GM12878 (cell line): Measurements from ENCODE around the gene FIZ1. TPM values are rescaled to one million over a fixed set of nuclear protein-coding genes. Genes with fewer than 3 reads are reported as not detected.
A peak's percentile ranks its signal among the peaks of the same experiment; 100 is the strongest.

Experiments
- BRCA1 ChIP-seq: IDR thresholded peaks from 2 replicates; pipeline ENCODE4 v1.6.1; 2011; ENCODE audit warnings: low read depth, low read length, improper control_type of control experiment
- CBFB ChIP-seq: IDR thresholded peaks from 2 replicates; pipeline ENCODE4 v1.6.1; 2016; ENCODE audit warnings: antibody characterized with exemption, low read depth
- CHD2 ChIP-seq: IDR thresholded peaks from 2 replicates; pipeline ENCODE4 v1.6.1; 2011; ENCODE audit warnings: low read depth, low read length, improper control_type of control experiment, borderline replicate concordance
- MEF2A ChIP-seq: IDR thresholded peaks from 2 replicates; pipeline ENCODE4 v1.6.1; 2011; ENCODE audit warnings: low read depth, mild to moderate bottlenecking, low read length, moderate library complexity; ENCODE audit not compliant: insufficient read depth
- MEF2B ChIP-seq: fragments of 450-650 bp; IDR thresholded peaks from 2 replicates; pipeline ENCODE4 v1.6.1; 2018; ENCODE audit warnings: mild to moderate bottlenecking, moderate library complexity; ENCODE audit not compliant: partially characterized antibody, poor library complexity, severe bottlenecking
- MTA3 ChIP-seq: IDR thresholded peaks from 2 replicates; pipeline ENCODE4 v1.6.1; 2012; ENCODE audit warnings: low read length, inconsistent platforms, borderline replicate concordance
- MYB ChIP-seq: fragments of 150-350 bp; IDR thresholded peaks from 2 replicates; pipeline ENCODE4 v1.6.1; 2014; ENCODE audit warnings: mild to moderate bottlenecking, low read depth, low read length, borderline replicate concordance
- MYC ChIP-seq: IDR thresholded peaks from 2 replicates; pipeline ENCODE4 v1.6.1; 2011; ENCODE audit warnings: mild to moderate bottlenecking, low read length, moderate library complexity, inconsistent platforms; ENCODE audit not compliant: insufficient read depth, insufficient replicate concordance, insufficient read length, severe bottlenecking
- PAX8 ChIP-seq: fragments of 450-650 bp; IDR thresholded peaks from 2 replicates; pipeline ENCODE4 v1.6.1; 2017; ENCODE audit warnings: mild to moderate bottlenecking, moderate library complexity
- PML ChIP-seq: IDR thresholded peaks from 2 replicates; pipeline ENCODE4 v1.6.1; 2012; ENCODE audit warnings: low read length, inconsistent platforms
- POLR2A ChIP-seq: IDR thresholded peaks from 2 replicates; pipeline ENCODE4 v1.6.1; 2011; ENCODE audit warnings: low read depth, mild to moderate bottlenecking, low read length
- RUNX3 ChIP-seq: IDR thresholded peaks from 2 replicates; pipeline ENCODE4 v1.6.1; 2012; ENCODE audit warnings: low read length, inconsistent platforms
- SMC3 ChIP-seq: IDR thresholded peaks from 2 replicates; pipeline ENCODE4 v1.6.1; 2011; ENCODE audit warnings: low read length, improper control_type of control experiment, borderline replicate concordance
- SRF ChIP-seq, 2 experiments: IDR thresholded peaks; 2 replicates each; pipeline ENCODE4 v1.6.1; 2011; ENCODE audit warnings: low read depth in 2 of 2, low read length in 2 of 2, mild to moderate bottlenecking in 1 of 2, moderate library complexity in 1 of 2
- TCF12 ChIP-seq: IDR thresholded peaks from 2 replicates; pipeline ENCODE4 v1.6.1; 2011; ENCODE audit warnings: low read depth, mild to moderate bottlenecking, low read length
- YBX1 ChIP-seq: fragments of 450-650 bp; IDR thresholded peaks from 2 replicates; pipeline ENCODE4 v1.6.1; 2016; ENCODE audit warnings: antibody characterized with exemption
- ZNF622 ChIP-seq: fragments of 450-650 bp; IDR thresholded peaks from 2 replicates; pipeline ENCODE4 v1.6.1; 2017; ENCODE audit warnings: mild to moderate bottlenecking, inconsistent platforms
- polyA plus RNA-seq, 11 experiments: library from polyadenylated mRNA; depleted of rRNA in 4 of 11; unstranded in 6 of 11; stranded (reverse) in 5 of 11; fragments of >200 nt; fragmentation: Nextera tagmentation in 4 of 11; fragmentation: Illumina TruSeq in 1 of 11; extraction: Ambion mirVana in 4 of 11; extraction: Trizol in 1 of 11; gene quantifications; 1 replicate in 1 of 11; 2 replicates in 10 of 11; pipeline versions ENCODE4 v1.2.1 to v1.2.3, GENCODE V29; 2011 to 2016; ENCODE audit warnings: inconsistent platforms in 2 of 11, missing spikeins in 2 of 11, low read depth in 1 of 11
- total RNA-seq, 4 experiments: library from RNA; depleted of rRNA in 3 of 4; stranded (reverse); fragments of >200 nt in 3 of 4; fragmentation: Illumina TruSeq in 1 of 4; extraction: Trizol in 1 of 4; gene quantifications; 2 replicates each; pipeline versions ENCODE4 v1.2.1 to v1.2.3, GENCODE V29; 2013 to 2021
- TF ChIP-seq, protein P1 (sequence below): fragments of 450-650 bp; IDR thresholded peaks from 2 replicates; pipeline ENCODE4 v1.6.1; 2016; ENCODE audit warnings: mild to moderate bottlenecking
- TF ChIP-seq, protein P2 (sequence below): fragments of 450-650 bp; formaldehyde crosslinking; IDR thresholded peaks from 2 replicates; pipeline ENCODE4 v1.5.0; 2022; ENCODE audit warnings: mild to moderate bottlenecking, missing genetic modification characterization
- TF ChIP-seq, protein P3 (sequence below): fragments of 450-650 bp; IDR thresholded peaks from 2 replicates; pipeline ENCODE4 v1.6.1; 2017; ENCODE audit warnings: mild to moderate bottlenecking, moderate library complexity
- TF ChIP-seq, protein P4 (sequence below): fragments of 450-650 bp; IDR thresholded peaks from 2 replicates; pipeline ENCODE4 v1.6.1; 2014; ENCODE audit warnings: mild to moderate bottlenecking

FIZ1 gene
- total and polyA plus RNA-seq, 10 of the 15 experiments (the other 5 are each of a cell fraction or from before 2014, with no cell fraction given), result 0.60 to 16.8 (median 4.2) TPM

DNA sequence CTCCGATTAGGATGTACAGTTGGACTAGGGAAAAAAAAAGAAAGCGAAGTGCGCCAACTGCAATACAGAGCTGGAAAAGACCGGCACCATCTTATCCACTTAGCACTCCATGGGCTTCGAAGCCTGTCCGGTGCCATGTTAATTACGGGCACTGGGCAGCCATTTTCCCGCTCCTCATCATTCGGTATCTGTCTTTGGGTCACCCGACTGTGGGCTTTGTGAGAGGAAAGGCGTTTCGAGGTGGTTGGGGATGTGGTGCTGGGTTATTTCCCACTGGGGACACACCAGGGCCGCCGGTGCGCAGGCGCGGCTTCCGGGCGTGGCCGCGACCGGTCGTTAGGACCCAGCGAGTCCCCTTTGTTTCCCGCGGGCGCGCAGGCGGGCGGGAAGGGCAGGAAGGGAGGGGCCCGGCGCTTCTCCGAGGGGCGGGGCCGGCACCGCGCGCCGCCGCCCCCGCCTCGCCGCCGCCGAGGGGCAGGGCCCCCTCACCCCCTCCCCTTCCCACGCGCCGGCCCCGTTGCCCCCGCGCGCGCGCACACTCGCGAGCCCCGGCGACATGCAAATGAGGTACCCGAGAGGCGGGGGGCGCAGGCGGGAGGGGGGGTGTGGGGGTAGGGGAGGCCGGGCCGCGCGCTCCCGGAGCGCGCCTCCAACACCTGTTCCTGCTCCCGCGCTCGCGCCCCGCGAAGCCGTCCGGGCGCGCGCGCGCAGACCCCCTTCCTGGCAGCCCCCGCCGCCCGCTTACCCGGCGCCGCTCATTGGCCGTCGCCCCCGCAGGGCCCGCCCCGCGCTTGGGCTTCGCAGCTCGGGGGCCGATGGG is 735 bp upstream of the FIZ1 start, which contains the start of gene ZNF524 (continued):
- no peak for TF ChIP-seq MEF2A
- no peak for TF ChIP-seq ZNF622
- TF ChIP-seq, protein P1, sequence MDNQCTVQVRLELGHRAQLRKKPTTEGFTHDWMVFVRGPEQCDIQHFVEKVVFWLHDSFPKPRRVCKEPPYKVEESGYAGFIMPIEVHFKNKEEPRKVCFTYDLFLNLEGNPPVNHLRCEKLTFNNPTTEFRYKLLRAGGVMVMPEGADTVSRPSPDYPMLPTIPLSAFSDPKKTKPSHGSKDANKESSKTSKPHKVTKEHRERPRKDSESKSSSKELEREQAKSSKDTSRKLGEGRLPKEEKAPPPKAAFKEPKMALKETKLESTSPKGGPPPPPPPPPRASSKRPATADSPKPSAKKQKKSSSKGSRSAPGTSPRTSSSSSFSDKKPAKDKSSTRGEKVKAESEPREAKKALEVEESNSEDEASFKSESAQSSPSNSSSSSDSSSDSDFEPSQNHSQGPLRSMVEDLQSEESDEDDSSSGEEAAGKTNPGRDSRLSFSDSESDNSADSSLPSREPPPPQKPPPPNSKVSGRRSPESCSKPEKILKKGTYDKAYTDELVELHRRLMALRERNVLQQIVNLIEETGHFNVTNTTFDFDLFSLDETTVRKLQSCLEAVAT, result peak; percentile 77; the same call in 1 of the 2 replicates
- peak; percentile 46; the same call in 1 of the 2 replicates for TF ChIP-seq CHD2
- no peak for TF ChIP-seq MEF2B
- TF ChIP-seq, protein P2, sequence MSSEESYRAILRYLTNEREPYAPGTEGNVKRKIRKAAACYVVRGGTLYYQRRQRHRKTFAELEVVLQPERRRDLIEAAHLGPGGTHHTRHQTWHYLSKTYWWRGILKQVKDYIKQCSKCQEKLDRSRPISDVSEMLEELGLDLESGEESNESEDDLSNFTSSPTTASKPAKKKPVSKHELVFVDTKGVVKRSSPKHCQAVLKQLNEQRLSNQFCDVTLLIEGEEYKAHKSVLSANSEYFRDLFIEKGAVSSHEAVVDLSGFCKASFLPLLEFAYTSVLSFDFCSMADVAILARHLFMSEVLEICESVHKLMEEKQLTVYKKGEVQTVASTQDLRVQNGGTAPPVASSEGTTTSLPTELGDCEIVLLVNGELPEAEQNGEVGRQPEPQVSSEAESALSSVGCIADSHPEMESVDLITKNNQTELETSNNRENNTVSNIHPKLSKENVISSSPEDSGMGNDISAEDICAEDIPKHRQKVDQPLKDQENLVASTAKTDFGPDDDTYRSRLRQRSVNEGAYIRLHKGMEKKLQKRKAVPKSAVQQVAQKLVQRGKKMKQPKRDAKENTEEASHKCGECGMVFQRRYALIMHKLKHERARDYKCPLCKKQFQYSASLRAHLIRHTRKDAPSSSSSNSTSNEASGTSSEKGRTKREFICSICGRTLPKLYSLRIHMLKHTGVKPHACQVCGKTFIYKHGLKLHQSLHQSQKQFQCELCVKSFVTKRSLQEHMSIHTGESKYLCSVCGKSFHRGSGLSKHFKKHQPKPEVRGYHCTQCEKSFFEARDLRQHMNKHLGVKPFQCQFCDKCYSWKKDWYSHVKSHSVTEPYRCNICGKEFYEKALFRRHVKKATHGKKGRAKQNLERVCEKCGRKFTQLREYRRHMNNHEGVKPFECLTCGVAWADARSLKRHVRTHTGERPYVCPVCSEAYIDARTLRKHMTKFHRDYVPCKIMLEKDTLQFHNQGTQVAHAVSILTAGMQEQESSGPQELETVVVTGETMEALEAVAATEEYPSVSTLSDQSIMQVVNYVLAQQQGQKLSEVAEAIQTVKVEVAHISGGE, result no peak
- peak; percentile 74 for TF ChIP-seq POLR2A
- TF ChIP-seq, protein P3, sequence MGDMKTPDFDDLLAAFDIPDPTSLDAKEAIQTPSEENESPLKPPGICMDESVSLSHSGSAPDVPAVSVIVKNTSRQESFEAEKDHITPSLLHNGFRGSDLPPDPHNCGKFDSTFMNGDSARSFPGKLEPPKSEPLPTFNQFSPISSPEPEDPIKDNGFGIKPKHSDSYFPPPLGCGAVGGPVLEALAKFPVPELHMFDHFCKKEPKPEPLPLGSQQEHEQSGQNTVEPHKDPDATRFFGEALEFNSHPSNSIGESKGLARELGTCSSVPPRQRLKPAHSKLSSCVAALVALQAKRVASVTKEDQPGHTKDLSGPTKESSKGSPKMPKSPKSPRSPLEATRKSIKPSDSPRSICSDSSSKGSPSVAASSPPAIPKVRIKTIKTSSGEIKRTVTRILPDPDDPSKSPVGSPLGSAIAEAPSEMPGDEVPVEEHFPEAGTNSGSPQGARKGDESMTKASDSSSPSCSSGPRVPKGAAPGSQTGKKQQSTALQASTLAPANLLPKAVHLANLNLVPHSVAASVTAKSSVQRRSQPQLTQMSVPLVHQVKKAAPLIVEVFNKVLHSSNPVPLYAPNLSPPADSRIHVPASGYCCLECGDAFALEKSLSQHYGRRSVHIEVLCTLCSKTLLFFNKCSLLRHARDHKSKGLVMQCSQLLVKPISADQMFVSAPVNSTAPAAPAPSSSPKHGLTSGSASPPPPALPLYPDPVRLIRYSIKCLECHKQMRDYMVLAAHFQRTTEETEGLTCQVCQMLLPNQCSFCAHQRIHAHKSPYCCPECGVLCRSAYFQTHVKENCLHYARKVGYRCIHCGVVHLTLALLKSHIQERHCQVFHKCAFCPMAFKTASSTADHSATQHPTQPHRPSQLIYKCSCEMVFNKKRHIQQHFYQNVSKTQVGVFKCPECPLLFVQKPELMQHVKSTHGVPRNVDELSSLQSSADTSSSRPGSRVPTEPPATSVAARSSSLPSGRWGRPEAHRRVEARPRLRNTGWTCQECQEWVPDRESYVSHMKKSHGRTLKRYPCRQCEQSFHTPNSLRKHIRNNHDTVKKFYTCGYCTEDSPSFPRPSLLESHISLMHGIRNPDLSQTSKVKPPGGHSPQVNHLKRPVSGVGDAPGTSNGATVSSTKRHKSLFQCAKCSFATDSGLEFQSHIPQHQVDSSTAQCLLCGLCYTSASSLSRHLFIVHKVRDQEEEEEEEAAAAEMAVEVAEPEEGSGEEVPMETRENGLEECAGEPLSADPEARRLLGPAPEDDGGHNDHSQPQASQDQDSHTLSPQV, result no peak
- no peak for TF ChIP-seq PAX8
- TF ChIP-seq, protein P4, sequence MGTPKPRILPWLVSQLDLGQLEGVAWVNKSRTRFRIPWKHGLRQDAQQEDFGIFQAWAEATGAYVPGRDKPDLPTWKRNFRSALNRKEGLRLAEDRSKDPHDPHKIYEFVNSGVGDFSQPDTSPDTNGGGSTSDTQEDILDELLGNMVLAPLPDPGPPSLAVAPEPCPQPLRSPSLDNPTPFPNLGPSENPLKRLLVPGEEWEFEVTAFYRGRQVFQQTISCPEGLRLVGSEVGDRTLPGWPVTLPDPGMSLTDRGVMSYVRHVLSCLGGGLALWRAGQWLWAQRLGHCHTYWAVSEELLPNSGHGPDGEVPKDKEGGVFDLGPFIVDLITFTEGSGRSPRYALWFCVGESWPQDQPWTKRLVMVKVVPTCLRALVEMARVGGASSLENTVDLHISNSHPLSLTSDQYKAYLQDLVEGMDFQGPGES, result no peak
- TF ChIP-seq MTA3, result no peak
- peak; percentile 40; the same call in 1 of the 2 replicates for TF ChIP-seq PML
- peak; percentile 49 for TF ChIP-seq MYC
- TF ChIP-seq RUNX3, result peak; percentile 66; the same call in 1 of the 2 replicates
- peak; percentile 45; the same call in 1 of the 2 replicates for TF ChIP-seq TCF12
- no peak; a peak in 1 of 4 replicates for TF ChIP-seq SRF (IDR thresholded peaks at IDR 0.05; ENCODE audit: low read depth in 2 of 2, low read length in 2 of 2)
- TF ChIP-seq SMC3, result no peak
- TF ChIP-seq MYB, result no peak; the same call in 1 of the 2 replicates
- TF ChIP-seq CBFB, result 0 out of 2 replicates have a peak, but pooled peaks have one; percentile 33
- TF ChIP-seq BRCA1, result no peak
- TF ChIP-seq YBX1, result no peak
